PC-9 (cell line): ENCODE measurements around the gene AQP2.

Experiments used
- EZH2 ChIP-seq: fragments of 200-600 bp; sonication (generic); IDR thresholded peaks from 2 replicates; pipeline ENCODE4 v1.8.0; 2017; ENCODE audit warnings: antibody characterized with exemption, low read depth
- TF ChIP-seq, protein P1 (sequence below): fragments of 200-600 bp; sonication (generic); conservative IDR thresholded peaks from 2 replicates; pipeline ENCODE4 v1.6.1; 2017; ENCODE audit warnings: mixed run types, antibody characterized with exemption, mild to moderate bottlenecking, moderate library complexity

DNA sequence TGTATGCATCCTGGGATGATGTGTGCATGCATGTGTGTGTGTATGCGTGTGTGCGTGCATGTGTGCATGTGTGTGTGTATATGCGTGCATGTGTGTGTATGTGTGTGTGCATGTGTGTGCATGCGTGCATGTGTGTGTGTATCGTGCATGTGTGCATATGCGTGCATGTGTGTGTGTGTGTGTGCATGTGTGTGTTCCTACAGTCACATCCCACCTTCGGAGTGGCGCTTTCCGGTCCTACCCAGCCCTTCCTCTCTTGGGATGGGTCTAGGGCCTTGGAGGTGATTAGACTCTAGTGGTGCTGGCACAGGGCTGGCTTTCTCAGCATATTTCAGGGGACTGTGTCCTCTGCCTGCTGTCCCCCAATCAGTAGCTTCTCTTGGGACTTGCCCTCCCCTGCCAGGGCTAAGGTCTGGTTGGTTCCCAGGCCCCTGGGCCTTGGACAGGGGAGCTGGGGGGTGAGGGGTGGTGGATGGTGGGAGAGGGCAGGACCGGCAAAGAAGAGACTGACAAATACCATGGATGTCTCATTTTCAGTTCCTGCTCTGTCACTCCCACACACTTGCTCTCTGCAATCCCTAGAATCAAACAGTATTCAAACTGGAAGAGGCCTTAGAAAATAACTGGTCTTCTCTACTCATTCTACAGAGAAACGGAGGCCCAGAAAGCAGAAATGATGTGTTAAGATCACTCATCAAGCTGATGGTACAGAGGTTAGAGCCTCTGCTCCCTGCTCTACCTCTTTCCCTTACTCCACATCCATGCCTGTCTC is 24.9 kb upstream of the AQP2 start:
- no peak for TF ChIP-seq EZH2
- TF ChIP-seq, protein P1, sequence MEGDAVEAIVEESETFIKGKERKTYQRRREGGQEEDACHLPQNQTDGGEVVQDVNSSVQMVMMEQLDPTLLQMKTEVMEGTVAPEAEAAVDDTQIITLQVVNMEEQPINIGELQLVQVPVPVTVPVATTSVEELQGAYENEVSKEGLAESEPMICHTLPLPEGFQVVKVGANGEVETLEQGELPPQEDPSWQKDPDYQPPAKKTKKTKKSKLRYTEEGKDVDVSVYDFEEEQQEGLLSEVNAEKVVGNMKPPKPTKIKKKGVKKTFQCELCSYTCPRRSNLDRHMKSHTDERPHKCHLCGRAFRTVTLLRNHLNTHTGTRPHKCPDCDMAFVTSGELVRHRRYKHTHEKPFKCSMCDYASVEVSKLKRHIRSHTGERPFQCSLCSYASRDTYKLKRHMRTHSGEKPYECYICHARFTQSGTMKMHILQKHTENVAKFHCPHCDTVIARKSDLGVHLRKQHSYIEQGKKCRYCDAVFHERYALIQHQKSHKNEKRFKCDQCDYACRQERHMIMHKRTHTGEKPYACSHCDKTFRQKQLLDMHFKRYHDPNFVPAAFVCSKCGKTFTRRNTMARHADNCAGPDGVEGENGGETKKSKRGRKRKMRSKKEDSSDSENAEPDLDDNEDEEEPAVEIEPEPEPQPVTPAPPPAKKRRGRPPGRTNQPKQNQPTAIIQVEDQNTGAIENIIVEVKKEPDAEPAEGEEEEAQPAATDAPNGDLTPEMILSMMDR: no peak
